NCI-H2081 (cell line): ENCODE results near the gene FBXL20.
"Not testable (repeated sequence)": the region's sequence is repeated elsewhere in the genome, so short reads cannot be mapped to it uniquely, and the experiment has no call there.

Experiments used
- DNase-seq, 2 experiments: peaks; one replicate each; lab custom pipeline; 2025; lab: John Stamatoyannopoulos, UW

The FBXL20 gene

GRCh38 chr17:39401412-39402243 is at the start of gene FBXL20:
FBXL20 (minus strand) TSS chr17:39401626; CDS start chr17:39401402, 224 bp downstream.
- DNase-seq: peak; percentile 86 to 87

DNA sequence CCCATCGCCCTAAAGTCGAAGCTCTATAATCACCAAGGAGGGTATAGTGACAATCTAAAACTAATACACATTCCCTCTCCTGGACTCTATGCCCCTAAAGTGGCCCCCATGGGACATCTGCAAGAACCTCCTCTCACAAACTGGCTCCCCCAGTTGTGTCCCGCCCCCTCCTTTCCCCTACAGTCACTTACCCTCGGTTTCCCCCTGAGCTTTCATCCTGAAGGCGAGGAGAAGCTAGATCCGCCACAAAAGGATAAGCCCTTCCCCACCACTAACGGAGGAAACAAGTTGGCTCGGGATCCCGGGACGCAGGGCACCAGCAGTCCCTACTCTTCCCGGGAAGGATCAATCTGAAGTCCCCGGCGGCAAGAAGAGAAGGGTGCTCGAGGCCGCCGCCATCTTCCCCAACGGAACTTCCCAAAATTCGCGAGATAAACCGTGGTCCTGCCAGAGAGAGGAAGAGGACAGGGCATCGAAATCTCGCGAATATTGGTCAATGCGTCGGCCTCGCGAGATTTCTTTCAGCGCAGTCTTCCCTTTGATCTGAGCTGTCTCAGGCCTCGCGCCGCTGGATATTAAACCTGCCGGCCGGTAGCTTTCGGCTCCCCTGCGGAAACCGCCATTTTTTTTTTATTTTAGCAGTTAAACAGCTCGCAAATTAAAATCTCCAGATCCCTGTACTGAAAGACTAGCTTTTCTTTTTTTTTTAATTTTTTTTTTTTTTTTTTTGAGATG is 49.6 kb upstream of the FBXL20 start, which contains the start of gene MED1:
Gene MED1, minus strand, starts transcription at position 417 of the 735 bp plus-strand sequence. Its CDS starts 201 bp downstream, at position 216.
- DNase-seq: peak; percentile 99 to 100

DNA sequence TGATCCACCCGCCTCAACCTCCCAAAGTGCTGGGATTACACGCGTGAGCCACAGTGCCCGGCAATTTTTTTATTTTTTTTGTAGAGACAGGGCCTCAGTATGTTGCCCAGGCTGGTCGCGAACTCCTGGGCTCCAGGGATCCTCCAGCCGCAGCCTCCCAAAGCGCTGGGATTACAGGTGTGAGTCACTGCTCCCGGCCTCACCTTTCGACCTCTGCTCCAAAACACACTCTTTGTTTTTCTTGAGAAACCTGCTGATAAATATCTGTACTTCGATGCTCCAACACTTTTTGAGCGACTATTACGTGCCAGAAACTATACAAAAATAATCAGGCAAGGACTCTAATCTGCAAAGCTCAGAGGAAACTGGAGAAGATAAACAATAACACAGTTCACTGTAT is 48.6 kb upstream of the FBXL20 start:
- no peak for DNase-seq

DNA sequence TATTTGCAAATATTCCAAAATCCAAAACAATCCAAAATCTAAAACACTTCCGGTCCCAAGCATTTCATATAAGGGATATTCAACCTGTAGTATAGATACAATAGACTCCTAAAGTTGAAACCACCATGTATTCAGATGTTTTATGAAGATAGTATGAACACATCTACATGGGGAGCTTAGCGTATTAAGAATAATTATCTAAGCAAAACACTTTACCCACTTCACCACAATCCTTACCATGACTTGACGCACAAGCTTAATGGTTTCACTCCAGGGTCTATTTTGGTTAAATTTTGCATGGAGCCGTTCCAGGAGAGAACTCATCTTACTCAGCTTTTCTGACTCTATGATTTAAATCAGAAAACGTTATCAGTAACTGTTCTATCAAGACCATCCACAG is 46.1 kb upstream of the FBXL20 start:
- no peak for DNase-seq

GRCh38 chr17:39443326-39443725 is 41.9 kb upstream of the FBXL20 start:
- DNase-seq: no peak

- not testable (repeated sequence) for DNase-seq
Measured at GRCh38 chr17:39439868-39440267, 38.4 kb upstream of the FBXL20 start.

GRCh38 chr17:39429600-39429999 is 28.2 kb upstream of the FBXL20 start:
- DNase-seq: no peak

- DNase-seq: no peak
Measured at GRCh38 chr17:39416141-39416540, 14.7 kb upstream of the FBXL20 start.

GRCh38 chr17:39410279-39410678 is 8.9 kb upstream of the FBXL20 start:
- DNase-seq: no peak

- DNase-seq: no peak
Measured at GRCh38 chr17:39408360-39408759, 6.9 kb upstream of the FBXL20 start.

DNA sequence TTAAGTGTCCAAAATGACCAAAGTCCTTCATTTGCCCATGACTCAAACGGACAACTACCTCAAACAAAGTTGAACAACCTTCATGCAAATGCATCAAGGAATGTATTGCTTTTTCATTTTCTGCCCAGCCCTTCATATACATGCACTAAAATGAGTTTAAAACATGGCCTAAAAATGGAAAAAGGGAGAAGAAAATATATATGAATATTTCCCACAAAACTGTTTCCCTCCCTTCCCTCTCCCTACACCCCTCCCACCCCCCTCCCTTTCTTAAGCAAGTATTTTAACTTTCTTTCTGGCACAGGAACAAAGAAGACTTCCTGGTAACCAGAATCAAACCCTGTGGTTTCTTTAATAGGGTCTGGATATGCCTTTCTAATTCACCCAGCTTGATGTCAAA is 5.5 kb upstream of the FBXL20 start:
- no peak for DNase-seq

DNA sequence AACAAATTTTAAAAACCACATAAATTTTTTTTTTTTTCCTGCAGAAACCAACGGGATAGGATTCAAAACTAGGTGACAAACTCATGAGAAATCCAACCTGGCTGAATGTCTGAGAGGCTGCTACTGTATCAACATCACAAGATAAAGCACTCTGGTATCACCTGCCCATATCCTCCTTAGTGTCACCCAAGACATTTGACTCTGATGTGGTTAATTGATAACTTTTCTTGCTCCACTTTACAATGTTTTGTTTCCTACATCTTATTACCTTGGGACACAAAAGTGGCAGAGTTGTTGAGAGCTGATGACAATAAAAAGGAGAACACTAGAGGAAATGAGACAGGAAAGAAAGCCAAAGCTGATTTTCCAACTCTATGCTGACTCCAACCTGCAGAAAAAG is 4.0 kb upstream of the FBXL20 start:
- no peak for DNase-seq

- DNase-seq: no peak
Measured at GRCh38 chr17:39404542-39405378, 3.3 kb upstream of the FBXL20 start.

- no peak for DNase-seq
Measured at GRCh38 chr17:39402890-39403605, 1.6 kb upstream of the FBXL20 start.

- peak; percentile 95 for DNase-seq
Measured at GRCh38 chr17:39402244-39402889, 941 bp upstream of the FBXL20 start.

DNA sequence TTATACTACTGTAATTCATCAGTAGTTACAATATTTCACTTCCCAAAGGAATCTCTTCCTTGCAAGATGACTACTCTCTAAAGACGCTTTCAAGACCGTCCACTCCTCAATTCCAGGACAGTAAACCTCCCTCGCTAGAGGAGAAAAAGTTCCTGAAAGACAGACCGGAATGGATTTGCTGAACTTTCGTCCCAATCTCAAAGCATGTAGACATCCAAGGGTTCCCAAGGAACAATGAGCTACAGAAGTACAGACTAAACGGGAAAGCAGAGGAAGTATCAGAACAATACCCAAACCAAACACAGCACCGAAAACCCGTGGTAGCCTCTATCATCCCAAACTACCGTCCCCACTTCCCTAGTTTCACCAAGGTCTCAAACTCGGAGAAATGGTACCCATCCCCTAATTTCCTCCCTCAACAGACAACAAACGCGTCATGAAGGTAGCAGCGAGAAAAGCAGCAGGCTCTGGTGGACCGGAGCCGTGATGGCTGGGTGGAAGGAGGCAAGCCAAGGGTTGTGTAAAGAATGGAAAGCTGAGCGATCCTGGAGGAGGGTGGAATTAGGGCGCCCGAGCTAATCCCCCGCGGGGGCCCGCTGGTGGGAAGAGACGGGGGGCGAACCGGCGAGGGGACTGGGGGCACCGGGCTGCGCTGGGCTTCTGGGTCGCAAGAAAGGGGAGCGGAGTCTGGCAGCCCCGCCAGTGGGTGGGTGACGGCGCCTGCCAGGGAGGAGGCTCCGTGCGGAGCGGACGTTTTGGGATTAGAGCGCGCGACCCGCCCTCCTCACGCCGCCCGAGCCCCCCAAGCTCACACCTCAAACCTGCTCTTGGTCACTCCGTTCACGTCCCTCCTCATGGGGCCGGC is 647 bp downstream of the FBXL20 start:
- DNase-seq: no peak

DNA sequence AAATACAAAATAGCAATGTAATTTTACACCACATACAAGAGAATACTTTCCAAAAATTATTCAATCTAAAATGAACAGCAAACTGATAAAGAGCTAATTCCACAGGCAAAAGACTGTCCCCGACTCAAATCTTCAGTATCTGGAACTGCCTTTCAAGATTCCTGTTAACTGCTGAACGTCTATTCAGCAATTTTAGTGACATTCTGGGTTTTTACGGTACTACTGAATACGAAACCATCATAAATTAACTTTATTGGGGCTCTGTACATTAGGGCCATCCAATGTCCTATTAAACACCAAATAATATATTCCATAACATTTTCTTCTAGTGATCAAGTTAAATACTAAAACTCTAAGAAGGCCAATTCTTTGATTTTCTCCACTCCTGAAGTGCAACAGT is 1.6 kb downstream of the FBXL20 start:
- no peak for DNase-seq

DNA sequence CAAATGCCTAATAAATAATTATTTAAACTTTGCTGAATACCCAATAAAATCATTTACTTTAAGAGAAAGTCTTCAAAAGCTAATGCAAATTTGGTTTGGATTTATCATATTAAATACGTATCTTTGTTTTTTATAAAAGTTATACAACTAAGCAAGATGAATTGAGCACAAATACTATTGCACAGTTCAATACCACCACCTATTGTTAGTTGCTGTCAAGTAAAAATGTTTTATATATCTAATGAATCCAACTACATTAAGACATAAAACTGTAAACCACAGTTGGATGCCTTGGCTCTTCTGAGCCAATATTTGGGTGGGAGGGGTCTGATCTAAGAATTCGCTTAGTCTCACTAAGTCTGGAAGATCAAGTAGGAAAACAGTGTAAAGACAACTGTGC is 7.7 kb downstream of the FBXL20 start:
- no peak for DNase-seq

- DNase-seq: no peak
Measured at GRCh38 chr17:39391448-39391847, 10.0 kb downstream of the FBXL20 start.

- DNase-seq: no peak
Measured at GRCh38 chr17:39385040-39385439, 16.4 kb downstream of the FBXL20 start.
